HCT116 (cell line): ENCODE data around the gene TLL2. TPM values are rescaled to one million over a fixed set of nuclear protein-coding genes. Genes with fewer than 3 reads are reported as not detected.

Experiments
- ATAC-seq: fragments of 200-7000 bp; cut with Tn5 transposase; 2 replicates; pipeline ENCODE4 v1.9.1; 2020; ENCODE audit warnings: mild to moderate bottlenecking, moderate library complexity
- BruUV-seq: library from RNA; stranded (reverse); fragments of 400-500 nt; replicated peaks from 2 replicates; lab custom pipeline; 2021; lab: Mats Ljungman, UMichigan
- CTCF ChIA-PET: fragments of 300-600 bp; sonication (Branson Sonifier 250); formaldehyde crosslinking; loops from one replicate; lab custom pipeline; 2021; ENCODE audit warnings: antibody characterized with exemption; lab: Charles Lee
- POLR2A ChIA-PET: fragments of 300-600, 350-600 bp; sonication (Branson Sonifier 250); formaldehyde crosslinking; loops from one replicate; lab custom pipeline; 2021; ENCODE audit warnings: antibody characterized with exemption; lab: Charles Lee
- RAD21 ChIA-PET, 2 experiments: fragments of 300-600 bp; sonication (Branson Sonifier 250); formaldehyde crosslinking; loops; one replicate each; lab custom pipeline; 2023; ENCODE audit warnings: low total read pairs in 2 of 2; ENCODE audit not compliant: uncharacterized antibody in 2 of 2, unreplicated experiment in 2 of 2, low non-redundant PET in 1 of 2; lab: Charles Lee
- DNase-seq: peaks from one replicate; pipeline ENCODE4 v3.0.0-alpha.2; 2010; ENCODE audit warnings: low read depth, low spot score
- H2AFZ ChIP-seq: fragments of 200-600 bp; shearing (Covaris generic), sonication (generic); 2 replicates; pipeline ENCODE4 v1.6.1; 2017; ENCODE audit warnings: low read depth, mixed run types, mixed read lengths, antibody characterized with exemption, low read length; ENCODE audit not compliant: poor library complexity, severe bottlenecking
- H3K27ac ChIP-seq: 2 replicates; pipeline ENCODE4 v1.5.1; 2012; ENCODE audit warnings: low read depth, low read length
- H3K27me3 ChIP-seq: fragments of 200-600 bp; sonication (generic); 2 replicates; pipeline ENCODE4 v1.6.1; 2016; ENCODE audit warnings: mixed run types, low read length, mixed read lengths; ENCODE audit not compliant: insufficient read depth
- H3K36me3 ChIP-seq, 2 experiments: fragments of 200-500 bp in 1 of 2; fragments of 200-600 bp in 1 of 2; sonication (Bioruptor generic) in 1 of 2; sonication (generic) in 1 of 2; 2 replicates each; pipeline versions ENCODE4 v1.5.1 to v1.6.1; 2014 to 2016; ENCODE audit warnings: low read length in 2 of 2, inconsistent platforms in 1 of 2, mixed read lengths in 1 of 2, mixed run types in 1 of 2; ENCODE audit not compliant: insufficient read depth in 2 of 2, control insufficient read depth in 1 of 2
- H3K4me1 ChIP-seq, 2 experiments: fragments of 200-600 bp in 1 of 2; sonication (generic) in 1 of 2; 2 replicates each; pipeline versions ENCODE4 v1.5.1 to v1.6.1; 2012 to 2017; ENCODE audit warnings: low read length in 2 of 2, inconsistent platforms in 1 of 2, mild to moderate bottlenecking in 1 of 2, mixed read lengths in 1 of 2, mixed run types in 1 of 2, moderate library complexity in 1 of 2; ENCODE audit not compliant: insufficient read depth in 2 of 2, control insufficient read depth in 1 of 2
- H3K4me2 ChIP-seq: fragments of 200-600 bp; sonication (generic); 2 replicates; pipeline ENCODE4 v1.6.1; 2017; ENCODE audit warnings: mixed run types, low read length, mixed read lengths
- H3K4me3 ChIP-seq, 2 experiments: fragments of 200-600 bp in 1 of 2; sonication (generic) in 1 of 2; replicated peaks in 1 of 2; 2 replicates each; pipeline ENCODE4 v1.5.1; 2011 to 2016; ENCODE audit warnings: low read length in 2 of 2, control low read depth in 1 of 2, low read depth in 1 of 2, mild to moderate bottlenecking in 1 of 2, mixed read lengths in 1 of 2, mixed run types in 1 of 2
- H3K79me2 ChIP-seq: fragments of 200-600 bp; sonication (generic); 2 replicates; pipeline ENCODE4 v1.6.1; 2017; ENCODE audit warnings: mild to moderate bottlenecking, mixed run types, low read length, moderate library complexity, mixed read lengths; ENCODE audit not compliant: insufficient read depth
- H3K9ac ChIP-seq: fragments of 200-600 bp; sonication (generic); 2 replicates; pipeline ENCODE4 v1.6.1; 2016; ENCODE audit warnings: low read length, mixed read lengths
- H3K9me2 ChIP-seq: fragments of 200-600 bp; sonication (generic), shearing (Covaris generic); 2 replicates; pipeline ENCODE4 v1.6.1; 2017; ENCODE audit warnings: mixed run types, mild to moderate bottlenecking, moderate library complexity; ENCODE audit not compliant: insufficient read depth
- H3K9me3 ChIP-seq, 2 experiments: fragments of 200-500 bp in 1 of 2; fragments of 200-600 bp in 1 of 2; sonication (Bioruptor generic) in 1 of 2; sonication (generic) in 1 of 2; 2 replicates each; pipeline ENCODE4 v1.6.1; 2014 to 2017; ENCODE audit warnings: low read length in 2 of 2, mixed read lengths in 2 of 2, inconsistent platforms in 1 of 2, low read depth in 1 of 2, mild to moderate bottlenecking in 1 of 2, mixed run types in 1 of 2, moderate library complexity in 1 of 2; ENCODE audit not compliant: control insufficient read depth in 1 of 2, insufficient read depth in 1 of 2
- H4K20me1 ChIP-seq: fragments of 200-600 bp; sonication (generic), shearing (Covaris generic); 2 replicates; pipeline ENCODE4 v1.6.1; 2017; ENCODE audit warnings: mixed run types, mild to moderate bottlenecking, moderate library complexity; ENCODE audit not compliant: insufficient read depth
- CBX3 ChIP-seq: IDR thresholded peaks from 2 replicates; pipeline ENCODE4 v1.6.1; 2012; ENCODE audit warnings: low read depth
- CEBPB ChIP-seq: IDR thresholded peaks from 2 replicates; pipeline ENCODE4 v1.6.1; 2012; ENCODE audit warnings: low read depth
- EGR1 ChIP-seq: IDR thresholded peaks from 2 replicates; pipeline ENCODE4 v1.6.1; 2012; ENCODE audit warnings: low read depth
- ELF1 ChIP-seq: IDR thresholded peaks from 2 replicates; pipeline ENCODE4 v1.6.1; 2012; ENCODE audit warnings: low read depth, borderline replicate concordance
- EZH2 ChIP-seq: fragments of 200-600 bp; sonication (generic); IDR thresholded peaks from 2 replicates; pipeline ENCODE4 v1.6.1; 2017; ENCODE audit warnings: antibody characterized with exemption, mixed run types
- EZH2phosphoT487 ChIP-seq: fragments of 200-600 bp; IDR thresholded peaks from 2 replicates; pipeline ENCODE4 v1.6.1; 2018; ENCODE audit warnings: antibody characterized with exemption, borderline replicate concordance
- FOSL1 ChIP-seq: IDR thresholded peaks from 2 replicates; pipeline ENCODE4 v1.6.1; 2012; ENCODE audit warnings: low read depth
- JUND ChIP-seq: IDR thresholded peaks from 2 replicates; pipeline ENCODE4 v1.6.1; 2012
- POLR2AphosphoS5 ChIP-seq: IDR thresholded peaks from 2 replicates; pipeline ENCODE4 v1.6.1; 2011; ENCODE audit warnings: mild to moderate bottlenecking, low read depth, low read length, moderate library complexity
- SIN3A ChIP-seq: IDR thresholded peaks from 2 replicates; pipeline ENCODE4 v1.6.1; 2012; ENCODE audit warnings: low read depth
- SP1 ChIP-seq: IDR thresholded peaks from 2 replicates; pipeline ENCODE4 v1.6.1; 2012; ENCODE audit warnings: low read depth
- SRF ChIP-seq: IDR thresholded peaks from 2 replicates; pipeline ENCODE4 v1.6.1; 2012; ENCODE audit warnings: low read depth
- TCF7L2 ChIP-seq: IDR thresholded peaks from 2 replicates; pipeline ENCODE4 v1.7.0; 2011; ENCODE audit warnings: borderline replicate concordance, inconsistent platforms; ENCODE audit not compliant: insufficient read depth, insufficient read length; ENCODE audit errors: extremely low read depth
- YY1 ChIP-seq: IDR thresholded peaks from 2 replicates; pipeline ENCODE4 v1.6.1; 2011; ENCODE audit warnings: low read length, low read depth, moderate library complexity, mild to moderate bottlenecking; ENCODE audit not compliant: insufficient replicate concordance; ENCODE audit errors: extremely low read depth
- ZNF274 ChIP-seq: fragments of 200-500 bp; sonication (Bioruptor generic); IDR thresholded peaks from 2 replicates; pipeline ENCODE4 v1.6.1; 2014; ENCODE audit warnings: mild to moderate bottlenecking, low read depth, low read length, inconsistent platforms
- intact Hi-C: fragments of 100-400 bp; cut with micrococcal nuclease; formaldehyde crosslinking; loops from 2 replicates; pipeline ENCODE4 v1.10.0; 2022
- total RNA-seq: library from RNA; stranded (reverse); gene quantifications from one replicate; pipeline ENCODE4 v1.2.1, GENCODE V29; 2021; ENCODE audit not compliant: unreplicated experiment
- TF ChIP-seq, protein P1 (sequence below): IDR thresholded peaks from 2 replicates; pipeline ENCODE4 v1.6.1; 2012; ENCODE audit warnings: low read depth
- TF ChIP-seq, protein P2 (sequence below): IDR thresholded peaks from 2 replicates; pipeline ENCODE4 v1.6.1; 2012
- TF ChIP-seq, protein P3 (sequence below): IDR thresholded peaks from 2 replicates; pipeline ENCODE4 v1.6.1; 2011; ENCODE audit warnings: mild to moderate bottlenecking, low read length, moderate library complexity; ENCODE audit not compliant: insufficient replicate concordance; ENCODE audit errors: extremely low read depth

TLL2 gene
- total RNA-seq, 1 experiment from 2014 or later = 1.3 TPM

DNA sequence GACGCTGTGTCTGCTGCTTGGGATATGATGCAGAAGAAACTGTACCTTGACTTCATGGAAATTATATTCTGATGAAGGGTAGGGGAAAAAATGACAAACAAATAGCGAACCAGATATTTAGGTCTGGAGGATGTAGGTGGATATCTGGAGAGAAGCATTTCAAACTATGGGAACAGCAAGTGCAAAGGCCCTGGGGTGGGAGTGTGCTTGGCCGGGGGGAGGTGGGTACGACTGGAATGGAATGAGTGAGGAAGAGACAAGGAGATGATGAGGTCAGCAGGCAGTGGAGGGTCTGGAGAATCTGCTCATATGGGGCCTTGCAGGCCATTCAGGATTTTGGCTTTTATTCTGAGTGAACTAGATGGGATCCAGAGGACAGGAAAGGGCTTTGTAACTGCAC lies 65.2 kb downstream of the TLL2 start (continued):
- TF ChIP-seq, protein P1, sequence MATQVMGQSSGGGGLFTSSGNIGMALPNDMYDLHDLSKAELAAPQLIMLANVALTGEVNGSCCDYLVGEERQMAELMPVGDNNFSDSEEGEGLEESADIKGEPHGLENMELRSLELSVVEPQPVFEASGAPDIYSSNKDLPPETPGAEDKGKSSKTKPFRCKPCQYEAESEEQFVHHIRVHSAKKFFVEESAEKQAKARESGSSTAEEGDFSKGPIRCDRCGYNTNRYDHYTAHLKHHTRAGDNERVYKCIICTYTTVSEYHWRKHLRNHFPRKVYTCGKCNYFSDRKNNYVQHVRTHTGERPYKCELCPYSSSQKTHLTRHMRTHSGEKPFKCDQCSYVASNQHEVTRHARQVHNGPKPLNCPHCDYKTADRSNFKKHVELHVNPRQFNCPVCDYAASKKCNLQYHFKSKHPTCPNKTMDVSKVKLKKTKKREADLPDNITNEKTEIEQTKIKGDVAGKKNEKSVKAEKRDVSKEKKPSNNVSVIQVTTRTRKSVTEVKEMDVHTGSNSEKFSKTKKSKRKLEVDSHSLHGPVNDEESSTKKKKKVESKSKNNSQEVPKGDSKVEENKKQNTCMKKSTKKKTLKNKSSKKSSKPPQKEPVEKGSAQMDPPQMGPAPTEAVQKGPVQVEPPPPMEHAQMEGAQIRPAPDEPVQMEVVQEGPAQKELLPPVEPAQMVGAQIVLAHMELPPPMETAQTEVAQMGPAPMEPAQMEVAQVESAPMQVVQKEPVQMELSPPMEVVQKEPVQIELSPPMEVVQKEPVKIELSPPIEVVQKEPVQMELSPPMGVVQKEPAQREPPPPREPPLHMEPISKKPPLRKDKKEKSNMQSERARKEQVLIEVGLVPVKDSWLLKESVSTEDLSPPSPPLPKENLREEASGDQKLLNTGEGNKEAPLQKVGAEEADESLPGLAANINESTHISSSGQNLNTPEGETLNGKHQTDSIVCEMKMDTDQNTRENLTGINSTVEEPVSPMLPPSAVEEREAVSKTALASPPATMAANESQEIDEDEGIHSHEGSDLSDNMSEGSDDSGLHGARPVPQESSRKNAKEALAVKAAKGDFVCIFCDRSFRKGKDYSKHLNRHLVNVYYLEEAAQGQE = no peak
- TF ChIP-seq SRF = no peak
- TF ChIP-seq FOSL1 = no peak
- TF ChIP-seq SIN3A = no peak
- TF ChIP-seq EZH2phosphoT487 = no peak
- TF ChIP-seq JUND = no peak
- TF ChIP-seq POLR2AphosphoS5 = no peak

DNA sequence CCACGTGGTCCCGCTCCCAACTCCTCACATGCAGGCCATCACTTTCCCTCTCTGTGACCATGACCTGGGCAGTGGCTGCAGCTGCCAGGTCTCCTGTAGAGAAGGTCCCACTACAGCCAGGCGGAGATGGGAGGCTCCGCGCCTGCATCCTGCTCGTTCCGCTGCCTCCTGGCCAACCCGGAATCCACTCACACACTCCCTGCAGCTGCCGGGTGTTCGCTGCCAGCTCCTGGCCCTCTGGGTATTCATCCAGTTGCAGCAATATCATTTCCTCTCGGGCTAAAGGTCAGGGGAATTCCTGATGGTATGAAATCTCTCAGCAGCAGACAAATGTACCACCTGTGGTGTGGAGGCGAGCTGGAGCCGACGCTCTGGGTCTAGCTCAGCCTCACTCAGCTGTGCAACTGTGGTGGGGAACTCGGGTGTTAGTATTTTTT lies 65.7 kb downstream of the TLL2 start:
- intact Hi-C loops = no loop called here

More for the DNA sequence above, 65.7 kb downstream of the TLL2 start:
- ChIA-PET POLR2A (no interaction called here), RAD21 (no interaction called here), CTCF (no interaction called here)
- no peak overlapping the region for H2AFZ ChIP-seq
- no peaks in the 10 kb centered on the region for H4K20me1 ChIP-seq
- no peak for TF ChIP-seq ZNF274
- TF ChIP-seq JUND = no peak
- TF ChIP-seq, protein P2, sequence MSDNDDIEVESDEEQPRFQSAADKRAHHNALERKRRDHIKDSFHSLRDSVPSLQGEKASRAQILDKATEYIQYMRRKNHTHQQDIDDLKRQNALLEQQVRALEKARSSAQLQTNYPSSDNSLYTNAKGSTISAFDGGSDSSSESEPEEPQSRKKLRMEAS = no peak
- TF ChIP-seq CEBPB = no peak
- TF ChIP-seq EZH2 = no peak
- TF ChIP-seq TCF7L2 = no peak
- no peak for TF ChIP-seq YY1
- no peak for TF ChIP-seq SP1
- TF ChIP-seq, protein P3, sequence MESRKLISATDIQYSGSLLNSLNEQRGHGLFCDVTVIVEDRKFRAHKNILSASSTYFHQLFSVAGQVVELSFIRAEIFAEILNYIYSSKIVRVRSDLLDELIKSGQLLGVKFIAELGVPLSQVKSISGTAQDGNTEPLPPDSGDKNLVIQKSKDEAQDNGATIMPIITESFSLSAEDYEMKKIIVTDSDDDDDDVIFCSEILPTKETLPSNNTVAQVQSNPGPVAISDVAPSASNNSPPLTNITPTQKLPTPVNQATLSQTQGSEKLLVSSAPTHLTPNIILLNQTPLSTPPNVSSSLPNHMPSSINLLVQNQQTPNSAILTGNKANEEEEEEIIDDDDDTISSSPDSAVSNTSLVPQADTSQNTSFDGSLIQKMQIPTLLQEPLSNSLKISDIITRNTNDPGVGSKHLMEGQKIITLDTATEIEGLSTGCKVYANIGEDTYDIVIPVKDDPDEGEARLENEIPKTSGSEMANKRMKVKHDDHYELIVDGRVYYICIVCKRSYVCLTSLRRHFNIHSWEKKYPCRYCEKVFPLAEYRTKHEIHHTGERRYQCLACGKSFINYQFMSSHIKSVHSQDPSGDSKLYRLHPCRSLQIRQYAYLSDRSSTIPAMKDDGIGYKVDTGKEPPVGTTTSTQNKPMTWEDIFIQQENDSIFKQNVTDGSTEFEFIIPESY = no peak
- no peak for TF ChIP-seq CBX3
- no peak for TF ChIP-seq SIN3A
- TF ChIP-seq ELF1 = no peak
- TF ChIP-seq EGR1 = no peak
- no peak for ATAC-seq
- H3K9me3 ChIP-seq = no peaks in the 10 kb centered on the region
- H3K9ac ChIP-seq = no peak overlapping the region
- no TSS peak for BruUV-seq
- H3K4me3 ChIP-seq = no peak overlapping the region
- no peak overlapping the region for H3K4me2 ChIP-seq
- no peaks in the 10 kb centered on the region for H3K36me3 ChIP-seq
- no peak overlapping the region for H3K27ac ChIP-seq
- no peaks in the 10 kb centered on the region; the same call in 1 of the 2 replicates for H3K27me3 ChIP-seq
- no peaks in the 10 kb centered on the region for H3K4me1 ChIP-seq
- no peak for DNase-seq
- no peaks in the 10 kb centered on the region for H3K79me2 ChIP-seq
- no peaks in the 10 kb centered on the region for H3K9me2 ChIP-seq
